IMR-90 (cell line): Measurements from ENCODE around the gene STKLD1. TPM values are rescaled to one million over a fixed set of nuclear protein-coding genes. Genes with fewer than 3 reads are reported as not detected.

Source experiments
- ATAC-seq: fragments of 200-7000 bp; cut with Tn5 transposase; 2 replicates; pipeline ENCODE4 v1.9.1; 2020; ENCODE audit warnings: low read depth, mild to moderate bottlenecking, moderate library complexity
- BruUV-seq: library from RNA; stranded (reverse); fragments of 400-500 nt; replicated peaks from 2 replicates; lab custom pipeline; 2021; lab: Mats Ljungman, UMichigan
- CTCF ChIA-PET: fragments of 300-600 bp; formaldehyde crosslinking; extraction: SDS; loops from one replicate; lab custom pipeline; 2021; ENCODE audit warnings: antibody characterized with exemption; lab: Yijun Ruan, JAX
- POLR2A ChIA-PET: fragments of 300-600 bp; sonication (Branson Sonifier 250); formaldehyde crosslinking; loops from one replicate; lab custom pipeline; 2022; ENCODE audit warnings: antibody characterized with exemption; ENCODE audit not compliant: unreplicated experiment; lab: Charles Lee
- DNase-seq: peaks from one replicate; pipeline ENCODE4 v3.0.0; 2013
- H2AFZ ChIP-seq: replicated peaks from 2 replicates; pipeline ENCODE3; 2013; ENCODE audit warnings: low read length, mild to moderate bottlenecking; ENCODE audit not compliant: poor library complexity
- H2AK5ac ChIP-seq: 2 replicates; pipeline ENCODE4 v1.6.1; 2013; ENCODE audit warnings: low read depth, low read length, inconsistent platforms
- H2AK9ac ChIP-seq: replicated peaks from 2 replicates; pipeline ENCODE3; 2013; ENCODE audit warnings: mild to moderate bottlenecking, low read depth, low read length, moderate library complexity; ENCODE audit not compliant: poor library complexity
- H2BK120ac ChIP-seq: 2 replicates; pipeline ENCODE4 v1.6.1; 2013; ENCODE audit warnings: low read depth, low read length, inconsistent platforms
- H2BK15ac ChIP-seq: 3 replicates; pipeline ENCODE4 v1.6.1; 2013; ENCODE audit warnings: low read depth, low read length, inconsistent platforms
- H2BK20ac ChIP-seq: 2 replicates; pipeline ENCODE4 v1.6.1; 2013; ENCODE audit warnings: low read depth, mild to moderate bottlenecking, inconsistent platforms, low read length, moderate library complexity
- H2BK5ac ChIP-seq: 2 replicates; pipeline ENCODE4 v1.6.1; 2013; ENCODE audit warnings: mild to moderate bottlenecking, low read depth, low read length, inconsistent platforms; ENCODE audit not compliant: poor library complexity, severe bottlenecking
- H3K14ac ChIP-seq: replicated peaks from 2 replicates; pipeline ENCODE4 v1.6.1; 2013; ENCODE audit warnings: low read depth, low read length, inconsistent platforms
- H3K18ac ChIP-seq: 2 replicates; pipeline ENCODE4 v1.6.1; 2013; ENCODE audit warnings: low read depth, low read length, control low read depth
- H3K23ac ChIP-seq: 2 replicates; pipeline ENCODE4 v1.6.1; 2013; ENCODE audit warnings: low read depth, low read length, inconsistent platforms
- H3K27ac ChIP-seq: 2 replicates; pipeline ENCODE4 v1.5.1; 2013; ENCODE audit warnings: mild to moderate bottlenecking, control low read depth, low read length; ENCODE audit not compliant: insufficient read depth
- H3K27me3 ChIP-seq: 2 replicates; pipeline ENCODE4 v1.6.1; 2013; ENCODE audit warnings: low read length; ENCODE audit not compliant: control insufficient read depth, insufficient read depth
- H3K36me3 ChIP-seq: 2 replicates; pipeline ENCODE4 v1.6.1; 2013; ENCODE audit warnings: low read length, mixed read lengths; ENCODE audit not compliant: control insufficient read depth, insufficient read depth
- H3K4ac ChIP-seq: 2 replicates; pipeline ENCODE4 v1.6.1; 2013; ENCODE audit warnings: low read depth, low read length, inconsistent platforms
- H3K4me1 ChIP-seq: 2 replicates; pipeline ENCODE4 v1.6.1; 2013; ENCODE audit warnings: low read length, mixed read lengths; ENCODE audit not compliant: control insufficient read depth, insufficient read depth
- H3K4me2 ChIP-seq: 2 replicates; pipeline ENCODE4 v1.6.1; 2013; ENCODE audit warnings: low read depth, mild to moderate bottlenecking, control low read depth, low read length, moderate library complexity
- H3K4me3 ChIP-seq: 2 replicates; pipeline ENCODE4 v1.5.1; 2013; ENCODE audit warnings: low read depth, mild to moderate bottlenecking, control low read depth, low read length, moderate library complexity; ENCODE audit not compliant: insufficient read depth
- H3K56ac ChIP-seq: 2 replicates; pipeline ENCODE4 v1.6.1; 2013; ENCODE audit warnings: low read length, inconsistent platforms; ENCODE audit not compliant: insufficient read depth; ENCODE audit errors: extremely low read depth
- H3K79me1 ChIP-seq, 2 experiments: 2 replicates each; pipeline ENCODE4 v1.6.1; 2013; ENCODE audit warnings: low read length in 2 of 2, inconsistent platforms in 1 of 2, low read depth in 1 of 2
- H3K9ac ChIP-seq: 2 replicates; pipeline ENCODE4 v1.6.1; 2013; ENCODE audit warnings: low read depth, low read length, control low read depth
- H3K9me1 ChIP-seq: 2 replicates; pipeline ENCODE4 v1.6.1; 2013; ENCODE audit warnings: low read length, inconsistent platforms; ENCODE audit not compliant: insufficient read depth
- H3K9me3 ChIP-seq: 2 replicates; pipeline ENCODE4 v1.6.1; 2013; ENCODE audit warnings: low read length; ENCODE audit not compliant: control insufficient read depth, insufficient read depth
- H4K20me1 ChIP-seq: 2 replicates; pipeline ENCODE4 v1.6.1; 2013; ENCODE audit warnings: low read length, inconsistent platforms; ENCODE audit not compliant: insufficient read depth
- H4K5ac ChIP-seq: 2 replicates; pipeline ENCODE4 v1.6.1; 2013; ENCODE audit warnings: mild to moderate bottlenecking, low read depth, low read length, control low read depth
- H4K8ac ChIP-seq, 2 experiments: 2 replicates each; pipeline ENCODE4 v1.6.1; 2013; ENCODE audit warnings: low read depth in 2 of 2, low read length in 2 of 2, control low read depth in 1 of 2, inconsistent platforms in 1 of 2
- H4K91ac ChIP-seq: 2 replicates; pipeline ENCODE4 v1.6.1; 2013; ENCODE audit warnings: low read depth, low read length, inconsistent platforms; ENCODE audit not compliant: insufficient read depth
- RCOR1 ChIP-seq: IDR thresholded peaks from 2 replicates; pipeline ENCODE4 v1.6.1; 2012; ENCODE audit warnings: mild to moderate bottlenecking, low read length, improper control_type of control experiment; ENCODE audit not compliant: insufficient replicate concordance
- RFX5 ChIP-seq: IDR thresholded peaks from 2 replicates; pipeline ENCODE4 v1.8.0; 2012; ENCODE audit warnings: low read depth, mild to moderate bottlenecking, low read length, moderate library complexity
- USF2 ChIP-seq: fragments of 150-350 bp; IDR thresholded peaks from 2 replicates; pipeline ENCODE4 v1.6.1; 2017; ENCODE audit warnings: mild to moderate bottlenecking, antibody characterized with exemption, low read length, low read depth
- WGBS, 2 experiments: methylation state at CpG; one replicate each; pipeline versions ENCODE4 v1.1.5 to v1.1.7; 2013; ENCODE audit warnings: missing lambda C conversion rate in 2 of 2; ENCODE audit not compliant: insufficient read length in 1 of 2; ENCODE audit errors: extremely low coverage in 2 of 2; 5-methylcytosine and 5-hydroxymethylcytosine counted together
- dilution Hi-C: fragments of 300-500 bp; cut with HindIII; formaldehyde crosslinking; loops from one replicate; pipeline ENCODE4 v1.14.3; 2018; ENCODE audit warnings: low sequenced_read_pairs; ENCODE audit not compliant: unreplicated experiment
- in situ Hi-C: fragments of 300-500 bp; cut with MboI; formaldehyde crosslinking; loops from 3 replicates; pipeline ENCODE4 v1.14.3; 2019; ENCODE audit warnings: low sequenced_read_pairs, inconsistent platforms, mixed read lengths
- intact Hi-C: fragments of 100-400 bp; cut with micrococcal nuclease; formaldehyde crosslinking; loops from 2 replicates; pipeline ENCODE4 v1.10.0; 2022
- polyA plus RNA-seq, 3 experiments: library from polyadenylated mRNA; depleted of rRNA; stranded (reverse); fragments of >200 nt; gene quantifications; 2 replicates each; pipeline ENCODE4 v1.2.3, GENCODE V29; 2012; ENCODE audit warnings: low replicate concordance in 1 of 3
- total RNA-seq: library from RNA; depleted of rRNA; stranded (reverse); fragments of >200 nt; gene quantifications from 2 replicates; pipeline ENCODE4 v1.2.3, GENCODE V29; 2012

The STKLD1 gene
- total and polyA plus RNA-seq, 2 of the 4 experiments (the other 2 are of a cell fraction), result 0.54 to 0.65 TPM

- TF ChIP-seq RCOR1, result no peak
These were observed 19.6 kb upstream of the STKLD1 start, which contains the start of the genes SURF1 and SURF2 (continued) for GRCh38 chr9:133356391-133357091.

- dilution Hi-C loops, result no loop called here
- no peak overlapping the region; the same call in 1 of the 2 replicates for H3K4me2 ChIP-seq
- 40% methylated on average over 6 of the region's 14 CpGs; no CpG with 5 or more reads in 1 of the 2 experiments for WGBS, 2 experiments
These were observed 18.5 kb upstream of the STKLD1 start for GRCh38 chr9:133357656-133358055.

More at GRCh38 chr9:133357656-133358055, 18.5 kb upstream of the STKLD1 start:
- Histone ChIP-seq H3K27ac (no peak overlapping the region), H4K20me1 (peaks cover 51% of the 10 kb centered on the region), H2BK120ac (no peak overlapping the region), H3K4me3 (no peak overlapping the region), H2BK20ac (no peak overlapping the region), H2AK9ac (peak overlapping the region; percentile 47), H3K23ac (no peak overlapping the region), H3K14ac (no peak overlapping the region), H3K18ac (no peak overlapping the region), H3K56ac (no peak overlapping the region), H4K5ac (no peak overlapping the region), H3K27me3 (no peaks in the 10 kb centered on the region), H3K4me1 (peaks cover 10% of the 10 kb centered on the region; the same call in 1 of the 2 replicates), H2AFZ (no peak overlapping the region), H3K36me3 (peaks cover 42% of the 10 kb centered on the region), H4K91ac (no peak overlapping the region), H3K9me3 (no peaks in the 10 kb centered on the region), H2BK15ac (no peak overlapping the region), H2BK5ac (no peak overlapping the region), H3K9me1 (no peaks in the 10 kb centered on the region; the same call in 1 of the 2 replicates), H3K9ac (no peak overlapping the region), H2AK5ac (no peak overlapping the region), H3K4ac (no peak overlapping the region), H3K79me1 (peaks cover 31 to 78% of the 10 kb centered on the region in 2 experiments), H4K8ac (no peak overlapping the region)
- BruUV-seq, result no TSS peak
- CTCF ChIA-PET, result no interaction called here
- ATAC-seq (no peak), DNase-seq (no peak)
- TF ChIP-seq USF2 (no peak), RFX5 (no peak)
- intact Hi-C loops (loop anchor here (2.0 kb wide), 1 partner anchor 129 kb away; no protein-coding TSS in a partner anchor), in situ Hi-C loops (no loop called here)
- POLR2A ChIA-PET, result interaction anchor here (1.1 kb wide), 1 partner anchor 10 kb away, joined by 6 read pairs; the partner anchor contains the start of genes MED22 and RPL7A
